ENCODE measurements around the gene PIK3R4. TPM values are rescaled to one million over a fixed set of nuclear protein-coding genes. Genes with fewer than 3 reads are reported as not detected.

PIK3R4 gene
- polyA plus RNA-seq (2013, experiment 1 of 2; ENCODE audit: insufficient read length) = 19.4 TPM
- 20.2 TPM for polyA plus RNA-seq (2013, experiment 2 of 2; ENCODE audit: insufficient read length)

GRCh38 chr3:130746246-130747039 lies at the start of gene PIK3R4:
PIK3R4 (minus strand) TSS chr3:130746829; CDS start chr3:130745218, 1,611 bp downstream.
- DNase-seq = peak; percentile 98

GRCh38 chr3:130795396-130795795 lies 48.8 kb upstream of the PIK3R4 start:
- no peak for DNase-seq

GRCh38 chr3:130792246-130792645 lies 45.6 kb upstream of the PIK3R4 start:
- DNase-seq = no peak

- DNase-seq = no peak
Measured at GRCh38 chr3:130789782-130790322, 43.2 kb upstream of the PIK3R4 start.

- DNase-seq = no peak
Measured at GRCh38 chr3:130787422-130788068, 40.9 kb upstream of the PIK3R4 start.

GRCh38 chr3:130786306-130786705 lies 39.7 kb upstream of the PIK3R4 start:
- DNase-seq = no peak

GRCh38 chr3:130783629-130784028 lies 37.0 kb upstream of the PIK3R4 start:
- no peak for DNase-seq

GRCh38 chr3:130779486-130779885 lies 32.9 kb upstream of the PIK3R4 start:
- DNase-seq = no peak

- no peak for DNase-seq
Measured at GRCh38 chr3:130779031-130779430, 32.4 kb upstream of the PIK3R4 start.

GRCh38 chr3:130773366-130773765 lies 26.7 kb upstream of the PIK3R4 start:
- no peak for DNase-seq

- no peak for DNase-seq
Measured at GRCh38 chr3:130772129-130772528, 25.5 kb upstream of the PIK3R4 start.

GRCh38 chr3:130770644-130771043 lies 24.0 kb upstream of the PIK3R4 start:
- DNase-seq = no peak

GRCh38 chr3:130761730-130762311 lies 15.2 kb upstream of the PIK3R4 start:
- no peak for DNase-seq

- DNase-seq = no peak
Measured at GRCh38 chr3:130760922-130761321, 14.3 kb upstream of the PIK3R4 start.

- peak; percentile 56 for DNase-seq
Measured at GRCh38 chr3:130759692-130760338, 13.2 kb upstream of the PIK3R4 start.

GRCh38 chr3:130758624-130759369 lies 12.2 kb upstream of the PIK3R4 start:
- no peak for DNase-seq

GRCh38 chr3:130757611-130758150 lies 11.1 kb upstream of the PIK3R4 start:
- no peak for DNase-seq

GRCh38 chr3:130755666-130756065 lies 9.0 kb upstream of the PIK3R4 start:
- no peak for DNase-seq

- peak; percentile 73 for DNase-seq
Measured at GRCh38 chr3:130748981-130749380, 2.4 kb upstream of the PIK3R4 start.

- no peak for DNase-seq
Measured at GRCh38 chr3:130748467-130748861, 1.8 kb upstream of the PIK3R4 start.

- DNase-seq = no peak
Measured at GRCh38 chr3:130743354-130743753, 3.3 kb downstream of the PIK3R4 start.

Data from fibroblast of skin of scalp (primary cell).